DOHH2 (cell line): ENCODE data around the gene TRMT44.

Experiments
- H3F3A ChIP-seq: fragments of 200-600 bp; sonication (generic), shearing (Covaris generic); 2 replicates; pipeline ENCODE4 v1.6.0; 2016; ENCODE audit warnings: antibody characterized with exemption, mild to moderate bottlenecking; ENCODE audit not compliant: control insufficient read depth, insufficient read depth
- H3K27ac ChIP-seq: fragments of 200-600 bp; sonication (generic); 2 replicates; pipeline ENCODE4 v1.5.1; 2014; ENCODE audit warnings: low read depth, mild to moderate bottlenecking, low read length, moderate library complexity
- H3K27me3 ChIP-seq: fragments of 200-600 bp; sonication (generic); 2 replicates; pipeline ENCODE4 v1.6.1; 2014; ENCODE audit warnings: mild to moderate bottlenecking, low read length, mixed read lengths; ENCODE audit not compliant: control insufficient read depth
- H3K36me3 ChIP-seq: fragments of 200-600 bp; sonication (generic); 2 replicates; pipeline ENCODE4 v1.6.1; 2014; ENCODE audit warnings: mild to moderate bottlenecking, low read length, moderate library complexity, mixed read lengths; ENCODE audit not compliant: control insufficient read depth
- H3K4me1 ChIP-seq: fragments of 200-600 bp; sonication (generic); 2 replicates; pipeline ENCODE4 v1.6.1; 2014; ENCODE audit warnings: mild to moderate bottlenecking, low read length, mixed read lengths; ENCODE audit not compliant: control insufficient read depth
- H3K4me2 ChIP-seq: fragments of 200-600 bp; sonication (generic); 2 replicates; pipeline ENCODE4 v1.6.0; 2014; ENCODE audit warnings: mild to moderate bottlenecking, low read length, moderate library complexity
- H3K4me3 ChIP-seq: fragments of 200-600 bp; sonication (generic); 2 replicates; pipeline ENCODE4 v1.5.1; 2014; ENCODE audit warnings: mild to moderate bottlenecking, low read length, mixed read lengths
- H3K79me2 ChIP-seq: fragments of 200-600 bp; sonication (generic); 2 replicates; pipeline ENCODE4 v1.6.1; 2014; ENCODE audit warnings: mild to moderate bottlenecking, low read length, mixed read lengths; ENCODE audit not compliant: control insufficient read depth
- H3K9me2 ChIP-seq: fragments of 200-600 bp; sonication (generic); replicated peaks from 2 replicates; pipeline ENCODE4 v1.6.1; 2014; ENCODE audit warnings: mild to moderate bottlenecking, low read length, mixed read lengths; ENCODE audit not compliant: control insufficient read depth
- H3K9me3 ChIP-seq: fragments of 200-600 bp; sonication (generic); 2 replicates; pipeline ENCODE4 v1.6.1; 2014; ENCODE audit warnings: antibody characterized with exemption, low read length, mixed read lengths; ENCODE audit not compliant: control insufficient read depth, insufficient read depth
- H4K20me1 ChIP-seq: fragments of 200-600 bp; sonication (generic); 2 replicates; pipeline ENCODE4 v1.6.0; 2014; ENCODE audit warnings: low read depth, mild to moderate bottlenecking, antibody characterized with exemption, low read length, moderate library complexity; ENCODE audit not compliant: control insufficient read depth, insufficient read depth
- CTCF ChIP-seq: fragments of 200-600 bp; sonication (generic); IDR thresholded peaks from one replicate; pipeline ENCODE4 v1.5.1; 2014; ENCODE audit warnings: antibody characterized with exemption, mild to moderate bottlenecking, low read depth, low read length; ENCODE audit not compliant: poor library complexity, severe bottlenecking
- EZH2phosphoT487 ChIP-seq: fragments of 200-600 bp; sonication (generic); IDR thresholded peaks from 2 replicates; pipeline ENCODE4 v1.6.1; 2017; ENCODE audit warnings: borderline replicate concordance, mild to moderate bottlenecking, antibody characterized with exemption, low read length, moderate library complexity, mixed read lengths

Gene TRMT44

GRCh38 chr4:8492174-8492573 is 51.6 kb downstream of the TRMT44 start:
- Histone ChIP-seq H3K27ac (no peak overlapping the region), H3K9me2 (no peaks in the 10 kb centered on the region), H3K79me2 (no peaks in the 10 kb centered on the region), H3K4me3 (no peak overlapping the region), H3K27me3 (no peaks in the 10 kb centered on the region), H3K4me1 (no peaks in the 10 kb centered on the region), H3K4me2 (no peak overlapping the region), H3F3A (no peaks in the 10 kb centered on the region), H3K36me3 (no peaks in the 10 kb centered on the region), H3K9me3 (no peaks in the 10 kb centered on the region), H4K20me1 (no peaks in the 10 kb centered on the region)
- TF ChIP-seq CTCF (no peak), EZH2phosphoT487 (no peak)

- no peak overlapping the region for H3K4me2 ChIP-seq
- TF ChIP-seq CTCF (no peak), EZH2phosphoT487 (no peak)
- H3K9me3 ChIP-seq, result no peaks in the 10 kb centered on the region
Observed at GRCh38 chr4:8493484-8493883, 52.9 kb downstream of the TRMT44 start.

GRCh38 chr4:8494218-8494617 is 53.6 kb downstream of the TRMT44 start:
- Histone ChIP-seq H3F3A (no peaks in the 10 kb centered on the region), H3K27me3 (no peaks in the 10 kb centered on the region), H3K9me2 (no peaks in the 10 kb centered on the region), H3K27ac (no peak overlapping the region), H4K20me1 (no peaks in the 10 kb centered on the region), H3K4me2 (no peak overlapping the region), H3K79me2 (no peaks in the 10 kb centered on the region), H3K4me3 (no peak overlapping the region), H3K4me1 (no peaks in the 10 kb centered on the region), H3K36me3 (no peaks in the 10 kb centered on the region), H3K9me3 (no peaks in the 10 kb centered on the region)
- TF ChIP-seq CTCF, result no peak
- TF ChIP-seq EZH2phosphoT487, result no peak

More at GRCh38 chr4:8493484-8493883, 52.9 kb downstream of the TRMT44 start:
- Histone ChIP-seq H3K9me2 (no peaks in the 10 kb centered on the region), H3K79me2 (no peaks in the 10 kb centered on the region), H3K4me3 (no peak overlapping the region), H3K36me3 (no peaks in the 10 kb centered on the region), H3K4me1 (no peaks in the 10 kb centered on the region), H4K20me1 (no peaks in the 10 kb centered on the region), H3K27ac (no peak overlapping the region), H3K27me3 (no peaks in the 10 kb centered on the region), H3F3A (no peaks in the 10 kb centered on the region)

- no peaks in the 10 kb centered on the region for H3K27me3 ChIP-seq
- H3K4me2 ChIP-seq, result no peak overlapping the region
- H3K4me3 ChIP-seq, result no peak overlapping the region
- no peaks in the 10 kb centered on the region for H3K36me3 ChIP-seq
- H3K9me3 ChIP-seq, result no peaks in the 10 kb centered on the region
- no peak overlapping the region for H3K27ac ChIP-seq
- no peaks in the 10 kb centered on the region for H3K9me2 ChIP-seq
- no peaks in the 10 kb centered on the region for H4K20me1 ChIP-seq
- no peaks in the 10 kb centered on the region for H3F3A ChIP-seq
- H3K4me1 ChIP-seq, result no peaks in the 10 kb centered on the region
- no peaks in the 10 kb centered on the region for H3K79me2 ChIP-seq
- no peak for TF ChIP-seq EZH2phosphoT487
- no peak for TF ChIP-seq CTCF
Observed at GRCh38 chr4:8494983-8495548, 54.5 kb downstream of the TRMT44 start.
